ENCODE data around the gene PSMG2.

Gene PSMG2, protein sequence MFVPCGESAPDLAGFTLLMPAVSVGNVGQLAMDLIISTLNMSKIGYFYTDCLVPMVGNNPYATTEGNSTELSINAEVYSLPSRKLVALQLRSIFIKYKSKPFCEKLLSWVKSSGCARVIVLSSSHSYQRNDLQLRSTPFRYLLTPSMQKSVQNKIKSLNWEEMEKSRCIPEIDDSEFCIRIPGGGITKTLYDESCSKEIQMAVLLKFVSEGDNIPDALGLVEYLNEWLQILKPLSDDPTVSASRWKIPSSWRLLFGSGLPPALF

DNA sequence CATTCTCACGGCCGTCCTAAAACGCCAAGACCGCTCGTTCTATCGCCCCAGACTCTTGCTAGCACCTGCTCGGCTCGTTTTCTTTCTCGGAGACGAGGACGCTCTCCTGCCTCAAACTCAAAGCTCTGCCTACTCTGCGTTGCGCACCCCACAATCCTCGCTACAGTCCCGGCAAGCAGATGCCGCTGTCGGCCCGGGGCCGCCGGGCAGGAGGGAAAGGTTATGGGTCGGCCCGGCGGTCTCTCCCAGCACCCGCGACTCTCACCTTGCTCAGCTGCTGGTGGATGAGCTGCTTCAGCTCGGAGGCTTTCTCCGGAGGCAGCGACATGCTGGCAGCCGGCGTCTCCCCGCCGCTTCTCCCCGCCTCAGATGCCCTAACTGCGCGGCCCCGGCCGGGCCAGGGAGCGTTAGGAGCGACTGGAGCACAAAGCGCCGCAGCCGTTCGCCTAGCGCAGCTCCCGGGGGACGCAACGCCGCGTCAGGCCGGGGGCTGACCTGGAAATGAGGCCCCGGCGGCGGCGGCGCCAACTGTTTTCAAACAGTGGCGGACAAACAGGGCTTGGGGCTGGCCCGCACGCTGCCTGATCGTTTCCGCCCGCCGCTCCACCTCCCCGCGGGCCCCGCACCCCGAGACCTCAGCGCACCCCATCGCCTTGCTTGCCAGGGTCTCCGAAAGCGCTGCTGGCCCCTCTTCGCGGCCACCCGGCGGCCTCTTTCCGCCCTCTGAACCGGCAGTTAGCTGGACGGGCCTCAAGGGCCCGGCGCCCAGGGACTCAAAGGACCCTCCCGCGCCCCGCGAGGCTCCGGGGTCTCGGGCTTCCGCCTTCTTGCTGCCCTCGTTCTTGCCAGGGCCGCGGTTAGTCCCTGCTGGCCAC lies at the start of gene PSMG2, which contains the start of gene CEP76:
TSS of gene PSMG2 (plus strand) at position 822 of the 875 bp plus-strand sequence. CDS start 66 bp downstream, outside the sequence.
TSS of gene CEP76 (minus strand) at position 503 of the 875 bp plus-strand sequence. CDS start at position 328, 175 bp downstream.
- peak; percentile 90 for DNase-seq (ENCODE audit: low spot score)

- no peak for DNase-seq (ENCODE audit: low spot score)
Observed at GRCh38 chr18:12654971-12655370, 47.9 kb upstream of the PSMG2 start.

DNA sequence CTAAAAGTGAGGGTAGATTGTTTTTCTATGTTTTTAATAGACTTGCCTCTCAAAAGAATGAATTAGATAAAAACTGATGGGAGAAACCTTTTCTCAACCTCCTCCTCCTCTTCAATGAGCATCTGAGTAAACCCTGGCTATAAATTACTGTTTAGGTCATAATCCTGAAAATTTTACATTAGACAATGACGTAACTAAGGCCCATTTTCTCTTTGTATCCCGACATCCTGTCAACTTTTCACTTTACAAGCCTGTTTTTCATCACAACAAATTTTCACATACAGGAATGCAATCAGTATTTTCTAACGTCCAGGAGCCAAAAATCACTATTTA lies 46.3 kb upstream of the PSMG2 start:
- no peak for DNase-seq (ENCODE audit: low spot score)

GRCh38 chr18:12656938-12657683 lies 45.7 kb upstream of the PSMG2 start:
- peak; percentile 69 for DNase-seq (ENCODE audit: low spot score)

DNA sequence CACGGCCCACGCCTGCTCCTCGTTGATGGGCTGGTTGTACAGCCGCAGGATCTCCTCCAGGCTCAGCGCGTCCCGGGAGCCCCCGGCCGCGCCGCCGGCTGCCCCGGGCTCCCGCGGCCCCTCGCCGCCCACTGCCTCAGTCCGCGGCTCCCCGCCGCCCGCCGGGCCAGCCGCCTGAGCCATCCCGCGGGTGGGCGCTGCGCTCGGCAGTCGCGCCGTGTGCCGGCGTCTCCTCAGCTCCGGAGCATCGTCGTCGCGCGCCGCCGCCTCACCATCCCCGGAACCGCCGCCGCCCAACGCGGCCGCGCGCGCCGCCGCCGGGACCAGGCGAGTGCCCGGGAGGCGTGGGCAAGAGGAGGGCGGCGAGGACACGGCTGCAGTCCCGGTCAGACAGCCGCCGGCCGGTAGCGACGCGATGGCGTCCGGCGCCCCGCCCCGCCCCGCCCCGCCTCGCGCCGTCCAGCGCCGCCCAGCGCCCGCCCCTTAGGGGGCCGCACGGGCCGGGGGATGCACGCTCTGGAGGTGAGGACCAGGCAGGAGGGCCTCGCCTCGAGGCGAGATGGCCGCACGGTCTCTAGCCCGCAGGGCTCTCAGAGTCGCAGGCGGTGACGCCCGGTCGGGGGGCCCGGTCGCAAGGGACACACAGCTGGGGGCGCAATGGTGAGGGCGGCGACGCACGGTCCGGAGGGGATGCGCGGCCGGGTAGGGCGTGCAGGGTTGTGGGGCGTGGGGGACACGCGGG lies 45.0 kb upstream of the PSMG2 start, which contains the start of gene SPIRE1:
TSS of gene SPIRE1 (minus strand) at position 424 of the 742 bp plus-strand sequence. CDS start at position 183, 241 bp downstream.
- peak; percentile 75 for DNase-seq (ENCODE audit: low spot score)

DNA sequence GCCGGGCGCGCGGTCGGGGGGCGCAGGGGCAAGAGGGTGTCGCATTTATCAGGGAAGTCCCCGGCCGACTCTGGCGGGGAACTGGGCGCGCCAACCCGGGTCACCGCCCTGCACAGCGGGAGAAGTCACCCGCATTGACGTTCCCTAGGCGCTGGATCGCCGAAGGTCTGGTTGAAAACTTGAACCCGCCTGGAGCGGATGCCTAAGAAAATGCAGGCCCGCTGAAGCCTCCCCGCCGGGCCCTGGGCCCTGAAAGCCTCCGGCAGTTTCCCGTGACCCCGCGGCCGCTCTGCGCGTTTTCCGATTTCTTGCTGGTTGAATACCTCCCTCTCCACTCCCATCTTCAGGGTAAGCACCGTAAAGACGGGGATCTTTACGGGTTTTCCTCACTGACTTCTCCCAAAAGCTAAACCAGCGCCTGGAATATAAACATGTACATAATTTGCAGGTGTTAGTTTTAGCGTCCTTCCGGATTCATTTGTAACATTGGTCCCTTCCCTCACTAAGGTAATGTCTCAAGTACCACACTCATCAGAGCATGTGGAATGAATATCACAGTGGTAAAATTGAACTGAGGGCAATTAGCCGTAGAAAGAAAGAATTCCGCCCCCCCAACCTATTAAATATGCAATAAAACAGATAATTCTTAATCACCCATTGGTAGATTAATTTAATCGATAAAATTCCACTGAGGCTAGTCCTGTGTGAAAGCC lies 44.3 kb upstream of the PSMG2 start:
- peak; percentile 76 for DNase-seq (ENCODE audit: low spot score)

- DNase-seq (ENCODE audit: low spot score): no peak
Observed at GRCh38 chr18:12659904-12660605, 42.8 kb upstream of the PSMG2 start.

- no peak for DNase-seq (ENCODE audit: low spot score)
Observed at GRCh38 chr18:12668041-12668440, 34.8 kb upstream of the PSMG2 start.

DNA sequence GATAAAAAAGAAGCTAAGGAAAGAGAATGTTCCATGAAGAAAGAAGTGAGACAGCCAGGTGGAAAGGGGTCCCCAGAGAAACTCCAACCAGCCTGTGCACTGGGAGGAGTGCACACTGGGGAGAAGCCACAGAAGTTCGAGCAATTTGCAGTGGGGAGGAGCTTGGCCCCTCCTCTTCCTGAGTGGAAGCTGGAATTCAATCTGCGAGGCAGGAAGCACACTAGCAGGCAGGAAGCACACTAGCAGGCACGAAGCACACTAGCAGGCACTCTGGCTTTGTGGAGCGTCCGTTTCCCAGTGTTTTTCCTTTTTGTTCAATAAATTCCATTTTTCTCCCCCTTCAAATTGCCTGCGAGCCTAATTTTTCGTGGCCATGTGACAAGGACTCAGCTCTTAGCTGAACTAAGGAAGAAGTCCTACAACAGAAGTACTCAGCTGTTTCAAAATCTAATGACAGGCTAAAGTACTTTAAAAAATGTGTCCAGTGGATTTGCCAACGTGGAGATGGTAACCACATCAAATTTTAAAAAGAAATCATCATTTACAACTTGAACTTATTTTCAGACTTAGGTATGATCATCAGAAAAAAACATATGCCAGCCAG lies 23.6 kb upstream of the PSMG2 start:
- no peak for DNase-seq (ENCODE audit: low spot score)

DNA sequence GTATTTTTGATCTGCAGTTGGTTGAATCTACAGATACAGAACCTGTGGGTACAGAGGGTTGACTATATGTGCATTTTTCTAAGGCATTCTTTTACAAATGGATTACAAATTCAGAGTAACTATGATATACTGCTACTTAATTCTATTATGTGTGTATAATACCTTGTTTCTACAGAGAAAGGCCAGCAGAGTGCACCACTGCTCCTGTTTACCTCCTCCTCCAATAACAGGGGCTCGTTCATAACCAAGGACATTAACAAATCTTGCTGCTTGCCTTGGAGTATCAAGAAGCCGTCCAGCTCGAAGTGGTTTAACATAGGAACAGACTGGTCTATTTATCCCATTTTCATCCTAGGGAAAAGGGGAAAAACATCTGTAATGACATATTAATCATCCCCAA lies 16.7 kb upstream of the PSMG2 start:
- no peak for DNase-seq (ENCODE audit: low spot score)

DNA sequence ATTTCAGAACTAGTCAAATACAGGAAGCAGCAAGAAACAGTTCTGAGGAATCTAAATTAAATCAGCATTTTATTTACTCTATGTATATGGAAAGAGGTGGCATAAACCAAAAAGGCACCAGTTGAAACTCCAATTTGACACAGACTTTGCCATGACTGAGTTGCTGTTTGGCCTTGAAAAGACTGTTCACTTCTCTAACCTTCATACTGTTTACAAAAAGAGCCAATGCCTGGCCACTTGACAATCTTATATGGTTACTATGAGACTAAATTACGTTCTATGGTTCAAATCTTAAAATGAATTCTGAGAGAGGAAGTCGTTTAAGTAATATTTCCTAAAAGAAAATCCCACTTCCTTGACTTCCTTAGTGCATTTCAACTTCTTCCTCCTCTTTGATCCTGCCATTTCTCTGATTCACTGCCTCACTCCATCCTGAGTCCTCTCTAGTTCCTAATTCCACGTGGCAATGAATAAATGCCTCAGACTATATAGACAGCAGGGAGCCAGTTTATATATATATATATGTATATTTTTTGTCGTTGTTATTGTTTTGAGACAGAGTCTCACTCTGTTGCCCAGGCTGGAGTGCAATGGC lies 13.5 kb upstream of the PSMG2 start:
- no peak for DNase-seq (ENCODE audit: low spot score)

DNA sequence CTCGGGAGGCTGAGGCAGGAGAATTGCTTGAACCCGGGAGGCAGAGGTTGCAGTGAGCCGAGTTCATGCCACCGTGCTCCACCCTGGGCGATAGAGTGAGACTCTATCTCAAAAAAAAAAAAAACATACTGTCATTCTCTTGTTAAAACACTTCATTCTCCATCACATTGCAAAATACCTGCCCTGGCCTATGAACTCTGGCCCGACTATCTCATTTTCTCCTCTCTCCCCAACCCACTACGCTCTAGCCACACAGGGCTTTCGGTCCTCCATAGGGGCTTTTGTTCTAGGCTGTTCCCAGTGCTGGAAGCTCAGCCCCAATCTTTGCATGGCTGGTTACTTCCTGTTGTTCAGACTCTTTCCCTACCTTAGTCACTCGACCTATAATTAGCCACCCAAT lies 10.6 kb upstream of the PSMG2 start:
- DNase-seq (ENCODE audit: low spot score): no peak

GRCh38 chr18:12694032-12694431 lies 8.8 kb upstream of the PSMG2 start:
- DNase-seq (ENCODE audit: low spot score): no peak

- no peak for DNase-seq (ENCODE audit: low spot score)
Observed at GRCh38 chr18:12699747-12700146, 3.1 kb upstream of the PSMG2 start.

GRCh38 chr18:12701161-12701560 lies 1.7 kb upstream of the PSMG2 start:
- no peak for DNase-seq (ENCODE audit: low spot score)

GRCh38 chr18:12703096-12703567 lies 290 bp downstream of the PSMG2 start:
- DNase-seq (ENCODE audit: low spot score): no peak

- DNase-seq (ENCODE audit: low spot score): no peak
Observed at GRCh38 chr18:12703664-12704063, 822 bp downstream of the PSMG2 start.

- no peak for DNase-seq (ENCODE audit: low spot score)
Observed at GRCh38 chr18:12711446-12711845, 8.6 kb downstream of the PSMG2 start.

- no peak for DNase-seq (ENCODE audit: low spot score)
Observed at GRCh38 chr18:12721495-12722275, 18.8 kb downstream of the PSMG2 start.

Measured in ecto neural progenitor cell (in vitro differentiated cells).